Fibroblast of peridontal ligament (primary cell): ENCODE data around the gene KRT8.

ENCODE experiments used
- DNase-seq: peaks from one replicate; pipeline ENCODE4 v3.0.0-alpha.2; 2010; ENCODE audit errors: extremely low read depth

KRT8 gene

GRCh38 chr12:52847335-52848102 lies 57.4 kb downstream of the KRT8 start:
- DNase-seq = no peak
